Glutamatergic neuron (in vitro differentiated cells): ENCODE results near the gene TWSG1. TPM values are rescaled to one million over a fixed set of nuclear protein-coding genes. Genes with fewer than 3 reads are reported as not detected.
A peak's percentile ranks its signal among the peaks of the same experiment; 100 is the strongest.
"Not testable (repeated sequence)": the region's sequence is repeated elsewhere in the genome, so short reads cannot be mapped to it uniquely, and the experiment has no call there.

Experiments
- DNase-seq: peaks from one replicate; pipeline ENCODE4 v3.0.0; 2022
- H3K27ac Mint-ChIP-seq: one replicate; pipeline ENCODE4 v1.8.0; 2020; ENCODE audit warnings: mild to moderate bottlenecking, mixed read lengths, inconsistent platforms; ENCODE audit not compliant: unreplicated experiment
- H3K27me3 Mint-ChIP-seq: one replicate; pipeline ENCODE4 v1.8.0; 2020; ENCODE audit warnings: mild to moderate bottlenecking, moderate library complexity, mixed read lengths, inconsistent platforms; ENCODE audit not compliant: unreplicated experiment
- H3K36me3 Mint-ChIP-seq: one replicate; pipeline ENCODE4 v1.8.0; 2020; ENCODE audit warnings: mild to moderate bottlenecking, mixed read lengths, inconsistent platforms; ENCODE audit not compliant: unreplicated experiment
- H3K4me1 Mint-ChIP-seq: one replicate; pipeline ENCODE4 v1.8.0; 2020; ENCODE audit warnings: mild to moderate bottlenecking, low read depth, mixed read lengths, inconsistent platforms; ENCODE audit not compliant: unreplicated experiment
- H3K4me3 Mint-ChIP-seq: one replicate; pipeline ENCODE4 v1.8.0; 2020; ENCODE audit warnings: mild to moderate bottlenecking, mixed read lengths, inconsistent platforms; ENCODE audit not compliant: unreplicated experiment
- H3K9me3 Mint-ChIP-seq: one replicate; pipeline ENCODE4 v1.8.0; 2020; ENCODE audit warnings: mild to moderate bottlenecking, moderate library complexity, mixed read lengths, inconsistent platforms; ENCODE audit not compliant: unreplicated experiment
- total RNA-seq: library from RNA; stranded (reverse); fragmentation: NEBNext Ultra II Directional; extraction: Animal tissue kit (Norgen Biotek cat#: 25700); gene quantifications from one replicate; pipeline ENCODE4 v1.2.1, GENCODE V29; 2021; ENCODE audit not compliant: unreplicated experiment
- TF ChIP-seq, protein P1 (sequence below): fragments of 200-600 bp; sonication (generic); IDR thresholded peaks from one replicate; pipeline ENCODE4 v1.5.0; 2021; ENCODE audit not compliant: partially characterized antibody, unreplicated experiment

TWSG1 gene
- total RNA-seq, 1 donor from 2014 or later, result 13.7 TPM

DNA sequence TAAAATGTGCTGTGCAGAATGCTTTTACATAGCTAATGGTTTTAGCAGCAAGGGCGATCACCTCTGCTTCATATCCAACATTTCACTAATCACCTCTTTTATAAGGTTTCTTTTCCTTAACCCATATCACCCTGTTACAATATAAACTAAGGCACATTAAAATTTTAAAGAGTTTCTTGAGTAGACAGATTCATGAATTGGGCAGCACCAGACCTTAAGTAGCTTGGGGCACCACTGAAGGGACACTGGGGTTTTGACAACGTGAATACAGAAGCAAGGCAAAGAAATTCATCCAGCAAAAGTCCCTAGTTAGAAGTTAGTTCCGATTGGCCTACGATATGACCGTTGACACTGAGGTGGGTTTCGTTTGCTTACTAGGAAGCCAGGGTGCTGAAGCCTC, 96.7 kb downstream of the TWSG1 start:
- TF ChIP-seq, protein P1, sequence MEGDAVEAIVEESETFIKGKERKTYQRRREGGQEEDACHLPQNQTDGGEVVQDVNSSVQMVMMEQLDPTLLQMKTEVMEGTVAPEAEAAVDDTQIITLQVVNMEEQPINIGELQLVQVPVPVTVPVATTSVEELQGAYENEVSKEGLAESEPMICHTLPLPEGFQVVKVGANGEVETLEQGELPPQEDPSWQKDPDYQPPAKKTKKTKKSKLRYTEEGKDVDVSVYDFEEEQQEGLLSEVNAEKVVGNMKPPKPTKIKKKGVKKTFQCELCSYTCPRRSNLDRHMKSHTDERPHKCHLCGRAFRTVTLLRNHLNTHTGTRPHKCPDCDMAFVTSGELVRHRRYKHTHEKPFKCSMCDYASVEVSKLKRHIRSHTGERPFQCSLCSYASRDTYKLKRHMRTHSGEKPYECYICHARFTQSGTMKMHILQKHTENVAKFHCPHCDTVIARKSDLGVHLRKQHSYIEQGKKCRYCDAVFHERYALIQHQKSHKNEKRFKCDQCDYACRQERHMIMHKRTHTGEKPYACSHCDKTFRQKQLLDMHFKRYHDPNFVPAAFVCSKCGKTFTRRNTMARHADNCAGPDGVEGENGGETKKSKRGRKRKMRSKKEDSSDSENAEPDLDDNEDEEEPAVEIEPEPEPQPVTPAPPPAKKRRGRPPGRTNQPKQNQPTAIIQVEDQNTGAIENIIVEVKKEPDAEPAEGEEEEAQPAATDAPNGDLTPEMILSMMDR, result no peak
- no peaks in the 10 kb centered on the region for H3K27me3 Mint-ChIP-seq
- peaks cover 11% of the 10 kb centered on the region for H3K4me1 Mint-ChIP-seq
- H3K27ac Mint-ChIP-seq, result no peak overlapping the region
- H3K36me3 Mint-ChIP-seq, result peaks cover 5% of the 10 kb centered on the region
- no peak overlapping the region for H3K4me3 Mint-ChIP-seq
- peaks cover 5% of the 10 kb centered on the region for H3K9me3 Mint-ChIP-seq
- DNase-seq, result no peak

- not testable (repeated sequence) for H3K36me3 Mint-ChIP-seq, H3K9me3 Mint-ChIP-seq, H3K27me3 Mint-ChIP-seq, DNase-seq
- H3K27ac Mint-ChIP-seq, result peak overlapping the region; percentile 96
- H3K4me3 Mint-ChIP-seq, result peak overlapping the region; percentile 47
- H3K4me1 Mint-ChIP-seq, result peaks cover 13% of the 10 kb centered on the region
These were observed 98.5 kb downstream of the TWSG1 start for GRCh38 chr18:9433122-9433521.

DNA sequence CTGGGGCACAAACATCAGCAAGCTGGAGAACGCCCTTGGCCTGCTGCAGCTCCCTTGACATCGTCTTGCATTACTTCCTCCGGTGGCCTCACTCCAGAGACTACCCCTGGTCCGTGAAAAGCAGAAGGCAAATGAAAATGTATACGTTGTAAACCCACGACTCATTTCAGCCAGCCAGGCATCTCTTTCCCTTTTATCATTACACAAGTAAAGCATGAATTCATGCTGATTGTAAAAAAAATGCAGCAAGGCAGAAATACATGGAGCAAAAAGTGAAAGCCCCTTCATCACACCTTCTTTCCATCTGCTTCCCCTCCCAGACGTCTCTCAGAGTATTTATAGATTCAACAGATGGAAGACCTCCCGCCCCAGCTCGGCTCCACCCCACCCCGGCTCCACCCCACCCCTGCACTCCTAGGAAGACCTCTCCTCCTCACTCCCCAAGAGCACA, 99.1 kb downstream of the TWSG1 start:
- Mint-ChIP-seq H3K9me3 (peaks cover 4% of the 10 kb centered on the region), H3K4me3 (peak overlapping the region; percentile 52), H3K27ac (peak overlapping the region; percentile 96)

DNA sequence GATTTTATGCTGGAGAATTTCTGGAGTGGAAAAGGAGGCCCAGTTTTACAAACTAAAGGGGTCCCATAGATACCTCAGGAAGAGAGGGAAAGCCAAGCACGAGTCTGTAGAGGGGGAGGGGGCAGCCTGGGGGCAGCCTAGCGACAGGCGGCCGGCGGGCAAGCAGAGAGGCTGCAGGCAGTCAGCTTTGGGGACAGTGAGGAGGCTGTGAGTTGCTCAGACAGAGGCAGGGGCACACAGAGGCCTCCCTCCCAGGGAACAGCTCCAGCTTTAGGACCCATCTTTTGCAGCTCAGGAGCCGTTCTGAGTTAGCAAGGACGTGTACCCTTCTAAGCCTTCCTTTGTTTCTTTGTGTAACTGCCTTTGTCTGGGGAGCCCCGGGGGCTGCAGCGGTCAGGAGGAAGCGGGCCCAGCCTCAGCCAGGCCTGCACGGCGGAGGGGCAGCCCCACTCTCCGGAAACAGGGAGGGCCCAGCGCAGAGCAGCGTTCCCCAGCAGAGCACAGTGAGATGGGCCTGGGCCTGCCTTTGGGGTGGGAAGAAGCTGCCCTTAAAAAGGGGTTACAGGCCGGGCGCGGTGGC, 99.6 kb downstream of the TWSG1 start:
- Mint-ChIP-seq H3K4me3 (peak overlapping the region; percentile 52), H3K36me3 (peaks cover 5% of the 10 kb centered on the region), H3K27me3 (no peaks in the 10 kb centered on the region), H3K27ac (peak overlapping the region; percentile 96), H3K9me3 (peaks cover 4% of the 10 kb centered on the region), H3K4me1 (peaks cover 13% of the 10 kb centered on the region)
- TF ChIP-seq, protein P1, result no peak
- DNase-seq, result peak; percentile 47

More for the DNA sequence above, 99.1 kb downstream of the TWSG1 start:
- Mint-ChIP-seq H3K36me3 (peaks cover 5% of the 10 kb centered on the region), H3K4me1 (peaks cover 13% of the 10 kb centered on the region), H3K27me3 (no peaks in the 10 kb centered on the region)
- TF ChIP-seq, protein P1, result no peak
- peak; percentile 56 for DNase-seq

DNA sequence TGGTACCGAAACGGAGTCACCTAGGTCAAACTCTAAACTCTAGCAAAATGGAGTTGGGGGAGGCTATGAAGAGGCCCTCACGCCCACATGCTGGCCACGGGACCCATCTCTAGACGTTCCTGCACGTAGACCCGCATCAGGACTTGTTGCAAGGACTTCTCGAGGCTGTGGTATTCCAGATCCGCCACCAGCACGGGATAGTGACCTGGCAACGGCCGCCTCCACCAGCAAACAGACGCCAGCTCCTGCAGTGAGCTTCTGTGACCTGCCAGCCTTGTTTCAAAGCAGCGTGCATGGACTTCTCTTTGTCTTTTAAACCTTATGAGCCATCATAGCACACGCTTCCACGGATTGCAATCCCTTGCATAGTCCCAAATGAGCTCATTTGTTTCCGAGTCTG, 100.5 kb downstream of the TWSG1 start:
- H3K27ac Mint-ChIP-seq, result peak overlapping the region; percentile 90
- H3K4me3 Mint-ChIP-seq, result peak overlapping the region; percentile 34
- H3K36me3 Mint-ChIP-seq, result peaks cover 5% of the 10 kb centered on the region
- no peaks in the 10 kb centered on the region for H3K27me3 Mint-ChIP-seq
- TF ChIP-seq, protein P1, result no peak
- peaks cover 4% of the 10 kb centered on the region for H3K9me3 Mint-ChIP-seq
- H3K4me1 Mint-ChIP-seq, result peaks cover 13% of the 10 kb centered on the region
- no peak for DNase-seq
